ENCODE data around the gene ANAPC7.

DNA sequence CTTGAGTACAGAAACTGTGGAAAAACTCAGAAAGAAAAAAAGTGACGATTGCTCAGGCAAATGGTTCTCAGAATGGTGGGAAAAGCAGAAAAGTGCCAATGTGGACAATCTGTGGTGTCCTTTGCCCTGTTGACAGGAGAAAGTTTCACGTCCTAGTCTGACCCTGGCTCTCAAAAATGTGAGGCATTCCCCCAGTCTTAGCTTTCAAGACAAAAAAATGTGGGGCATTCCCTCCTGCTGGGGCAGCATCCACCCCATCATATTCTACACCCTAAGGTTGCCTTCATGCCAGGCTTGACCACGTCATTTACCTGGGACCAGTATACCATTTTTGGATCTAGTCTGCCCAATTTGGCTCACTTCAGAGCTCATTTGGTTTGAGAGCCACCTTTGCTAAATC lies 20.7 kb upstream of the ANAPC7 start:
- TF ChIP-seq, protein P1, sequence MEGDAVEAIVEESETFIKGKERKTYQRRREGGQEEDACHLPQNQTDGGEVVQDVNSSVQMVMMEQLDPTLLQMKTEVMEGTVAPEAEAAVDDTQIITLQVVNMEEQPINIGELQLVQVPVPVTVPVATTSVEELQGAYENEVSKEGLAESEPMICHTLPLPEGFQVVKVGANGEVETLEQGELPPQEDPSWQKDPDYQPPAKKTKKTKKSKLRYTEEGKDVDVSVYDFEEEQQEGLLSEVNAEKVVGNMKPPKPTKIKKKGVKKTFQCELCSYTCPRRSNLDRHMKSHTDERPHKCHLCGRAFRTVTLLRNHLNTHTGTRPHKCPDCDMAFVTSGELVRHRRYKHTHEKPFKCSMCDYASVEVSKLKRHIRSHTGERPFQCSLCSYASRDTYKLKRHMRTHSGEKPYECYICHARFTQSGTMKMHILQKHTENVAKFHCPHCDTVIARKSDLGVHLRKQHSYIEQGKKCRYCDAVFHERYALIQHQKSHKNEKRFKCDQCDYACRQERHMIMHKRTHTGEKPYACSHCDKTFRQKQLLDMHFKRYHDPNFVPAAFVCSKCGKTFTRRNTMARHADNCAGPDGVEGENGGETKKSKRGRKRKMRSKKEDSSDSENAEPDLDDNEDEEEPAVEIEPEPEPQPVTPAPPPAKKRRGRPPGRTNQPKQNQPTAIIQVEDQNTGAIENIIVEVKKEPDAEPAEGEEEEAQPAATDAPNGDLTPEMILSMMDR (IDR thresholded peaks at IDR 0.05): no peak
- no peak for TF ChIP-seq POLR2A (IDR thresholded peaks at IDR 0.05)
- TF ChIP-seq POLR2AphosphoS5 (IDR thresholded peaks at IDR 0.05): no peak
